GM21390 (cell line): ENCODE measurements around the gene ATP2B2.

Source experiments
- ATAC-seq: cut with Tn5 transposase; IDR thresholded peaks from one replicate; pipeline ENCODE4 v1.9.1; 2021; ENCODE audit not compliant: unreplicated experiment

ATP2B2 gene

GRCh38 chr3:10286596-10287295, 218.6 kb downstream of the ATP2B2 start:
- ATAC-seq = no peak

GRCh38 chr3:10286133-10286524, 219.3 kb downstream of the ATP2B2 start:
- ATAC-seq = no peak

- ATAC-seq = no peak
Observed at GRCh38 chr3:10285272-10286132, 219.9 kb downstream of the ATP2B2 start.

DNA sequence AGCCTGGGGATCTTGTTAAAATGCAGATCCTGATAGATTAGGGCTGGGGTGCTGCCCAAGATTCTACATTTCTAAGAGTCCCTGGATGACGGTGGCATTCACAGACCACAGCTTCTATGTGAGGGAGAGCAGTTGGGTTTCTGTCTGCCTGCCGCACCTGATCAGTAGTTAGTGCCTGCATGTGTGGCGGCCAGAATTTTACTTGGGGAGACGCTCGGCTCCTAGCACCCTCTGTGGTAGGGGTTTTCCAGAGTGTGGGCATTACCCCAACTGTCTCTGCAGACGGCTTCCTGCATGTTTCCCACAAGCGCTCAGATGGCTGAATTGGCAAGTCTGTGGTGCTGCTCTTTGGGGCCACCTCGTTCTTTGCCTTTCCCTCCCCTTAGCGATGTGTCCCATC, 220.9 kb downstream of the ATP2B2 start:
- no peak for ATAC-seq

DNA sequence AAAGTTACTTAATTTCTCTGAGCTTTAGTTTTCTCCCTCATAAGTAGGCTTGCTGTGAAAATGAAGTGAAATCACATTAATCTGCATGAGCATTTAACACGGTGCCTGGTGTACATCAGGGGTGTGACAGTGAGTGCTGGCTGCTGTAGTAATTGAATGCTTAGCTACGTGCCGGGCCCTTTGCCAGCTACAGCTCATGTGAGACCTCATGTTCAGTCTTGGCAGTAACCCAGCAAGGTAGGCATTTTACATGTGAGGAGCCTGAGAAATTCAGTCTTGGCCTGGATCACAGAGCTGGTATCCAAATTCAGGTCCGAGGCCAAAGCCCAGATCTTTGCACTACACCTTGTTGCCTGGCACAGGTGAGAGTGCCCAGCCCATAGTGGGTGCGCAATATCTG, 221.7 kb downstream of the ATP2B2 start:
- ATAC-seq = no peak

GRCh38 chr3:10281951-10282350, 223.4 kb downstream of the ATP2B2 start:
- no peak for ATAC-seq

DNA sequence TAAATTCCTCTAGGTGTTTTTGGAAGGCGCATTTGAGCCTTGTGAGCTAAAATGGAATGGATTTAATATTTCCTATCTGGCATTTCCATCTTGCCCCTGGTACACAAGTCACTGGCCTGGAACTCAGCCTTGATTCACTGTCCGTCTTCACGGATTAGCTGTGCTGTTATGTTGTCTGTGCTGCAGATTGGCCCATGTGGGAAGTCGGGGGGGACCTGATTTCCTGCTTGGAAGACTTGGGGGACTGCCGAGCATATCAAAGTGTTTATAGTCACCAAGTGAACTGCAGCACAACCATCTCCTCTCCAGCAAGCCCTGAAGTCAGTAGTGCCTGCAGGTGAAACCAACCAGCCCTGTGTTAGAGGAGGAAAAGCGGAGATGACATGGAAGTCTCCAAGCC, 224.8 kb downstream of the ATP2B2 start:
- no peak for ATAC-seq

DNA sequence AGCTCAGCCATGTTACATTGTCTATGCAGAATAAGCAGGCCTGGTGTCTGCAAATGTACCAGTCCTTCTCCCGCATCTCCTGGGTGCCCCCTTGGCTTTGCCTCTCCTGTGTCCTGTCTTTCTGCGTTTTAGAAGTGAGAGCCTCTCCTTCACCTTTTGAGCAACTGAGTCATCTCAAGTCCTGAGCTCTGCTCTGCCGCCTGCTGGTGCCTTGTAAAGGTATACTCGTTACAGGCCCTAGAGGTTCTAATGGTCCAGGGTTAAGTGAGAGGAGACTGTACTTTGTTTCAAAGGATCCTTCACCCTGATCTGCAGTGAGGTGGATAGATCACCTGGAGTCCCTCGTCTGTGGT, 225.2 kb downstream of the ATP2B2 start:
- no peak for ATAC-seq

- ATAC-seq = no peak
Observed at GRCh38 chr3:10279384-10280176, 225.8 kb downstream of the ATP2B2 start.

DNA sequence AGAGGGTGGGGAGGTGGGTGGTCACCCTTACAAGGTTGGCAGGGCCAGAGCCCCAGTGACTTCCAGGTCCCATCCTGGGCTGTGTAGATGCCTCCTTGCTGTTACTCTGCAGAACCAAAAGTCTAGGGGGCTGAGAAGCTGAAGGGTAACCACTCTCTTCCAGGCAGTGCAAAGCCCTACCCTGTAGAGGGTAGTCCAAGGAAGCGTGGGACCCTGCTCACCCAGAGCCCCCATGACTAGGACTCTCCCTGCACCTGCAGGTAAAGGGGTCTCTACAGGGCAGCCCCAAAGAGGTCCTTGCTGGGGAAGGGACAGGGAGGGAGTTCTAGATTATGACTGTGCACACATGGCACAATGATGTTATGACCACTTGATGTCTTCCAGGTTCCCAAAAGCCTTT, 226.9 kb downstream of the ATP2B2 start:
- ATAC-seq = no peak

- ATAC-seq = no peak
Observed at GRCh38 chr3:10277115-10277625, 228.2 kb downstream of the ATP2B2 start.

DNA sequence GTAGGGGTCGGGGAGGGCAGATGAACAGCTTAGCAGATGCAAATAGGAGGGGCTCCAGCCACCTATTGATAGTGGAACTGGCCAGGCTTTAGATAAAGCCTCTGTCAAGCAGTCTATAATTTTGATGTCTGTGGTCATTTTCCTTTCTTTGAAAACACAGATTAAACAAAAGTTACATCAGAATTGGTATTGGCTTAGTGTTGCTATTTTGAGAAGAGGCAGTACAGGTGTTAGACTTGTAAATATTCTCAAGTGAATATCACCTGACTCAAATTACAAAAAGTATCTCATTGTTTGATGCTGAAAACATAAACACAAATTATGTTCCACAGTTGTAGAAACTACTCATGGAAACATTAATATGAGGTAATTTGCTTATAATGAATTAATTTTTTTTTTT, 230.8 kb downstream of the ATP2B2 start:
- ATAC-seq = no peak
